ENCODE measurements around the gene SKI. TPM values are rescaled to one million over a fixed set of nuclear protein-coding genes. Genes with fewer than 3 reads are reported as not detected.

SKI gene
- total RNA-seq, 3 donors from 2014 or later = 22.1 to 33.8 (median 26.7) TPM

- TF ChIP-seq CTCF (IDR thresholded peaks at IDR 0.05) (no peak), POLR2AphosphoS5 (IDR thresholded peaks at IDR 0.05) (no peak), POLR2A (IDR thresholded peaks at IDR 0.05) (no peak)
- H3K4me3 ChIP-seq = no peak overlapping the region
- no peaks in the 10 kb centered on the region for H3K9me3 ChIP-seq
- peak overlapping the region in 1 of 2 donors; percentile 97 for H3K27ac ChIP-seq
- H3K4me1 ChIP-seq = peaks cover 3 to 12% of the 10 kb centered on the region in 2 donors
- H3K36me3 ChIP-seq = no peaks in the 10 kb centered on the region
- DNase-seq (ENCODE audit: low spot score in 2 of 2) = no peak
- no peaks in the 10 kb centered on the region for H3K27me3 ChIP-seq
- intact Hi-C loops (cut with DNase I; ENCODE audit: low total_unique reads) = loop anchor here (5.0 kb wide), 1 partner anchor 185 kb away; no protein-coding TSS in a partner anchor
Observed at GRCh38 chr1:2197707-2198165, 30.4 kb upstream of the SKI start.

GRCh38 chr1:2198571-2198970, 29.5 kb upstream of the SKI start:
- Histone ChIP-seq H3K9me3 (no peaks in the 10 kb centered on the region), H3K27me3 (no peaks in the 10 kb centered on the region), H3K27ac (peak overlapping the region; percentile 86 to 97), H3K4me3 (peak overlapping the region in 1 of 3 donors; percentile 73), H3K4me1 (peaks cover 3 to 7% of the 10 kb centered on the region in 2 donors), H3K36me3 (no peaks in the 10 kb centered on the region)
- no peak for DNase-seq (ENCODE audit: low spot score in 2 of 2)
- intact Hi-C loops (cut with DNase I; ENCODE audit: low total_unique reads) = loop anchor here (5.0 kb wide), 1 partner anchor 184 kb away; no protein-coding TSS in a partner anchor
- TF ChIP-seq CTCF (IDR thresholded peaks at IDR 0.05) (no peak), POLR2AphosphoS5 (IDR thresholded peaks at IDR 0.05) (no peak), POLR2A (IDR thresholded peaks at IDR 0.05) (no peak)

GRCh38 chr1:2199042-2199810, 28.9 kb upstream of the SKI start:
- Histone ChIP-seq H3K9me3 (no peaks in the 10 kb centered on the region), H3K36me3 (no peaks in the 10 kb centered on the region), H3K4me1 (peaks cover 3 to 7% of the 10 kb centered on the region in 2 donors), H3K4me3 (peak overlapping the region; percentile 39 to 73 (median 49)), H3K27ac (peak overlapping the region; percentile 86 to 97), H3K27me3 (no peaks in the 10 kb centered on the region)
- DNase-seq (ENCODE audit: low spot score in 2 of 2) = peak; percentile 79 to 84
- intact Hi-C loops (cut with DNase I; ENCODE audit: low total_unique reads) = loop anchor here (5.0 kb wide), 1 partner anchor 183 kb away; no protein-coding TSS in a partner anchor
- TF ChIP-seq CTCF (IDR thresholded peaks at IDR 0.05) = no peak
- TF ChIP-seq POLR2A (IDR thresholded peaks at IDR 0.05) = peak; percentile 59
- TF ChIP-seq POLR2AphosphoS5 (IDR thresholded peaks at IDR 0.05) = peak; percentile 51 to 61 (median 61)

- intact Hi-C loops (cut with DNase I; ENCODE audit: low total_unique reads) = no loop called here
- Histone ChIP-seq H3K9me3 (no peaks in the 10 kb centered on the region), H3K4me3 (peak overlapping the region in 1 of 3 donors; percentile 73), H3K4me1 (peaks cover under 1 to 4% of the 10 kb centered on the region in 2 donors), H3K36me3 (no peaks in the 10 kb centered on the region), H3K27ac (no peak overlapping the region), H3K27me3 (no peaks in the 10 kb centered on the region)
- TF ChIP-seq POLR2AphosphoS5 (IDR thresholded peaks at IDR 0.05) (no peak), POLR2A (IDR thresholded peaks at IDR 0.05) (no peak), CTCF (IDR thresholded peaks at IDR 0.05) (no peak)
- DNase-seq (ENCODE audit: low spot score in 2 of 2) = no peak
Observed at GRCh38 chr1:2200308-2200943, 27.7 kb upstream of the SKI start.

- Histone ChIP-seq H3K9me3 (no peaks in the 10 kb centered on the region), H3K4me3 (no peak overlapping the region), H3K36me3 (no peaks in the 10 kb centered on the region), H3K27ac (no peak overlapping the region), H3K4me1 (peaks cover 4 to 5% of the 10 kb centered on the region in 2 donors), H3K27me3 (no peaks in the 10 kb centered on the region)
- intact Hi-C loops (cut with DNase I; ENCODE audit: low total_unique reads) = no loop called here
- no peak for DNase-seq (ENCODE audit: low spot score in 2 of 2)
- no peak for TF ChIP-seq POLR2A (IDR thresholded peaks at IDR 0.05)
- TF ChIP-seq CTCF (IDR thresholded peaks at IDR 0.05) = no peak
- no peak for TF ChIP-seq POLR2AphosphoS5 (IDR thresholded peaks at IDR 0.05)
Observed at GRCh38 chr1:2201062-2201461, 27.1 kb upstream of the SKI start.

Data from breast epithelium (tissue), 4 donors.